Vagina (tissue), 2 donors: ENCODE measurements around the gene PDLIM4. TPM values are rescaled to one million over a fixed set of nuclear protein-coding genes. Genes with fewer than 3 reads are reported as not detected.

Experiments
- DNase-seq, 2 donors: peaks; one replicate each; pipeline ENCODE4 v3.0.0-alpha.2; 2017; ENCODE audit errors: extremely low spot score in 2 of 2
- H3K27ac ChIP-seq: fragments of 200-600 bp; sonication (generic); one replicate; pipeline ENCODE4 v1.5.1; 2019
- H3K27me3 ChIP-seq: fragments of 200-600 bp; sonication (generic); one replicate; pipeline ENCODE4 v1.5.1; 2019
- H3K36me3 ChIP-seq, 2 donors: fragments of 200-600 bp; sonication (generic); one replicate each; pipeline ENCODE4 v1.5.1; 2017 to 2019
- H3K4me1 ChIP-seq: fragments of 200-600 bp; sonication (generic); one replicate; pipeline ENCODE4 v1.5.1; 2019
- H3K4me3 ChIP-seq, 2 donors: fragments of 200-600 bp; sonication (generic); 1 replicate in 1 of 2; 2 replicates in 1 of 2; pipeline ENCODE4 v1.5.1; 2016 to 2019
- H3K9me3 ChIP-seq: fragments of 200-600 bp; sonication (generic); one replicate; pipeline ENCODE4 v1.5.1; 2019
- CTCF ChIP-seq, 3 experiments: fragments of 450-650 bp in 2 of 3; fragments of 200-600 bp in 1 of 3; sonication (generic) in 1 of 3; IDR thresholded peaks; one replicate each; pipeline ENCODE4 v1.5.1; 2017 to 2019; ENCODE audit warnings: antibody characterized with exemption in 3 of 3, mild to moderate bottlenecking in 2 of 3, moderate library complexity in 2 of 3
- POLR2A ChIP-seq, 2 donors: fragments of 450-650 bp; IDR thresholded peaks; one replicate each; pipeline ENCODE4 v1.6.1; 2017; ENCODE audit warnings: antibody characterized with exemption in 2 of 2, mild to moderate bottlenecking in 2 of 2, moderate library complexity in 2 of 2
- POLR2AphosphoS5 ChIP-seq, 2 donors: sonication (generic); formaldehyde crosslinking; IDR thresholded peaks; one replicate each; pipeline ENCODE4 v1.9.0; 2017; ENCODE audit warnings: antibody characterized with exemption in 2 of 2, mild to moderate bottlenecking in 2 of 2, low read depth in 1 of 2; ENCODE audit not compliant: insufficient read depth in 1 of 2
- intact Hi-C: fragments of 100-400 bp; cut with DNase I; formaldehyde crosslinking; loops from one replicate; pipeline ENCODE4 v1.15.1; 2023
- total RNA-seq: library from RNA; depleted of rRNA; stranded (reverse); fragments of >200 nt; gene quantifications from one replicate; pipeline ENCODE4 v1.2.3, GENCODE V29; 2016

PDLIM4 gene
- total RNA-seq, 1 donor from 2014 or later: 76.4 TPM

DNA sequence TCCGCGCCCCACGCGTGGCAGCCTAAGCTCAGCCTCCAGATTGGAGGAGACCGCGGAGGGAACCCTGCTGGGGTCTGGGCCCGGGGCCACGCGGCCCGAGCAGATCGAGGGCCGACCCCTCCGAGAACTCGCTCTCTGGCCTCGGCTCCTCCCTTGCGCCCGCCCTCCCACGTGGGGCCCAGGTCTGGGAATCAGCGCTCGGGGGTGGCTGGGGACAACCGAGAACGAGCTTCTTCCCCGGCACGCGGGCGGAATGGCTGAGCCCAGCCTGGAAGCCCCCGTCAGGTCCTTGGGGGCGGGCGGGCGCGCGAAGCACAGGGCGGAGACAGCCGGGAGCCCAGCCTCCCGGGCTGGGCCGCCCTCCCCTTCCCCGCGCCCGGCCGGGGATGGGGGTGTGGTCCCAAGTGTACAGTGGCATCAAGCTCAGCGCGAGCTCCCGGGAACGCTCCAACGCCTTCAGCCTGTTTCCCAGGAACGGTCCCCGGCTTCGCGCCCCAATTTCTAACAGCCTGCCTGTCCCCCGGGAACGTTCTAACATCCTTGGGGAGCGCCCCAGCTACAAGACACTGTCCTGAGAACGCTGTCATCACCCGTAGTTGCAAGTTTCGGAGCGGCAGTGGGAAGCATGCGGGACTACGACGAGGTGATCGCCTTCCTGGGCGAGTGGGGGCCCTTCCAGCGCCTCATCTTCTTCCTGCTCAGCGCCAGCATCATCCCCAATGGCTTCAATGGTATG, 36.7 kb downstream of the PDLIM4 start, which contains the start of gene SLC22A4:
TSS of gene SLC22A4 (plus strand) at position 403 of the 736 bp plus-strand sequence. CDS start at position 626, 223 bp downstream.
- peak within 1 kb of the TSS; percentile 61 to 80 for H3K4me3 ChIP-seq
- TF ChIP-seq CTCF (IDR thresholded peaks at IDR 0.05) (peak in 1 of 3 experiments; percentile 2), POLR2A (IDR thresholded peaks at IDR 0.05) (peak in 1 of 2 donors; percentile 83), POLR2AphosphoS5 (IDR thresholded peaks at IDR 0.05; ENCODE audit: insufficient read depth in 1 of 2, low read depth in 1 of 2) (peak; percentile 10 to 97)
- peak within 1 kb of the TSS; percentile 94 for H3K27ac ChIP-seq
- intact Hi-C loops: loop anchor here (2.0 to 10.0 kb wide), 3 partner anchors 33 to 71 kb away; partner anchors contain the start of genes P4HA2 and SLC22A5
- H3K9me3 ChIP-seq: no peaks in the 10 kb centered on the region
- H3K27me3 ChIP-seq: no peaks in the 10 kb centered on the region
- peak in 1 of 2 donors; percentile 95 for DNase-seq
- H3K4me1 ChIP-seq: peaks cover 15% of the 10 kb centered on the region
- no peaks in the 10 kb centered on the region for H3K36me3 ChIP-seq

DNA sequence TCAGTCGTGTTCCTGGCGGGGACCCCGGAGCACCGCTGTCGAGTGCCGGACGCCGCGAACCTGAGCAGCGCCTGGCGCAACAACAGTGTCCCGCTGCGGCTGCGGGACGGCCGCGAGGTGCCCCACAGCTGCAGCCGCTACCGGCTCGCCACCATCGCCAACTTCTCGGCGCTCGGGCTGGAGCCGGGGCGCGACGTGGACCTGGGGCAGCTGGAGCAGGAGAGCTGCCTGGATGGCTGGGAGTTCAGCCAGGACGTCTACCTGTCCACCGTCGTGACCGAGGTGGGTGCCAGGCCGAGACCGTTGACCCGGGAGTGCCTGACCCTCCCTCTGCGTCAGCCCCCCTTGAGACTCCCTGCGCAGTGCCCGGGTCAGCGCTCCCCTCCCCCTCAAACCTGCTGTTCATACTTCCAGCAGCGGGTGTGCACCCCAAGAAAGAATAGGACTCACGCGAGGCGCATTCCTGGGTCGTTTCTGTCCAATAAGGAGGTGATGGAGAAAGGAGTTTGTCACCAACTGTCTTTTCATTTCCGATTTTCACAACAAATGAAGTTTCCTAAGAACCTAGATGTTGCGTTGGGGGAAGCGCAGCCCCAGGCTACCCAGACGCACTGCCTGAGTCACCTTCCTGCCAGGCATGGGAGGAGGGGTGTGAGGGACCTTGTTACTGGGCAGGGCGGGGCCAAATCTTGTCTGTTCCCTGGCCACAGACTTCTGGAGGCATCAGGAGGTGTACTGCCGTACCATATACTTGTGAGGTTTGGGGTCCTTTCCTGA, 37.4 kb downstream of the PDLIM4 start:
- DNase-seq: peak; percentile 72 to 91
- intact Hi-C loops: loop anchor here (2.0 to 10.0 kb wide), 3 partner anchors 34 to 70 kb away; partner anchors contain the start of genes P4HA2 and SLC22A5
- Histone ChIP-seq H3K9me3 (no peaks in the 10 kb centered on the region), H3K27me3 (no peaks in the 10 kb centered on the region), H3K27ac (peak overlapping the region; percentile 94), H3K4me1 (peaks cover 15% of the 10 kb centered on the region), H3K4me3 (peak overlapping the region; percentile 61 to 80), H3K36me3 (no peaks in the 10 kb centered on the region)
- TF ChIP-seq CTCF (IDR thresholded peaks at IDR 0.05) (no peak), POLR2AphosphoS5 (IDR thresholded peaks at IDR 0.05; ENCODE audit: insufficient read depth in 1 of 2, low read depth in 1 of 2) (peak in 1 of 2 donors; percentile 33), POLR2A (IDR thresholded peaks at IDR 0.05) (no peak)

DNA sequence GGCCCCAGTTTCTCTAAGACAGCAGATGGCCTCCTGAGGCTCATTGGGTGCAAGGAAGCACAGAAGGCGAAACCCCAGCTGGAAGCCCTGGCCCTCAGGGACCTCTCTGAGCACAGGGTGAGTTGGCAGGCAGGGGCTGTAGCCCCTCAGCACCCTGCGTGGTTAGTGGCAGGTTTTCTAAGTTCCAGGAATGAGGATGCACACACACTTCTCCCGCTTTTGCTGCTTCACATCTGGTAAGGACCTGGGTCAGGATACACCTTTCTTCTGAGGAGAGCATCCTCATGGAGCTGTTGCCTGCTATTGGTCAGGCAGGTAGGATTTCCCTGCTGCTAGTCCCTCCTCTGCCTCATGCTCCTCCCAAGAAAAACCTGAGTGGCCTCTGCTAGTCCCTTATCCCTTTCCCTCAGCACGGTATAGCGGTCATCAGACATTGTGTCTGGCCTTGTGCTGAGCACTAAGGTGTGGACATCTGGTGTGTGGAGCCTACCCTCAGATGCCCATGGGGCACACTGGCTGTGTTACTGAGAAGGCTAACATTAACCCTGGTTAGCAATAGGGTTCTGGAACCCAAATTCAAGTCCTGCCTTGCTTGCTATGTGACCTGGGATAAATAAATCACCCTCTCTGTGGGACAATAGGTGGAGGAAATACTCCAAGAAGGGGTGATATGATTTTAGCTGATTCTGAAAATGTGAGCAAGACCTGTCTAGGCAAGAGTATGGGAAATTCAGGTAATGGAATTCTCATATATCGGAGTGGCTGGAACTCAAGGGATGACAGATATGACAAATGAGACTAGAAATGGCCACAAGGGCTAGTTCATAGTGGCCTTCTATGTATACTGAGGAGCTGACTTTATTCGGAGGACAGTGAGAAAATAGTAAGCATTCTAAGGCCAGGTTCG, 38.3 kb downstream of the PDLIM4 start:
- H3K27ac ChIP-seq: no peak overlapping the region
- peak in 1 of 2 donors; percentile 91 for DNase-seq
- H3K4me1 ChIP-seq: peaks cover 15% of the 10 kb centered on the region
- no peak for TF ChIP-seq CTCF (IDR thresholded peaks at IDR 0.05)
- TF ChIP-seq POLR2AphosphoS5 (IDR thresholded peaks at IDR 0.05; ENCODE audit: insufficient read depth in 1 of 2, low read depth in 1 of 2): no peak
- no peak for TF ChIP-seq POLR2A (IDR thresholded peaks at IDR 0.05)
- H3K4me3 ChIP-seq: no peak overlapping the region
- no peaks in the 10 kb centered on the region for H3K27me3 ChIP-seq
- H3K36me3 ChIP-seq: no peaks in the 10 kb centered on the region
- intact Hi-C loops: loop anchor here (2.0 to 10.0 kb wide), 3 partner anchors 35 to 71 kb away; partner anchors contain the start of genes P4HA2 and SLC22A5
- no peaks in the 10 kb centered on the region for H3K9me3 ChIP-seq

DNA sequence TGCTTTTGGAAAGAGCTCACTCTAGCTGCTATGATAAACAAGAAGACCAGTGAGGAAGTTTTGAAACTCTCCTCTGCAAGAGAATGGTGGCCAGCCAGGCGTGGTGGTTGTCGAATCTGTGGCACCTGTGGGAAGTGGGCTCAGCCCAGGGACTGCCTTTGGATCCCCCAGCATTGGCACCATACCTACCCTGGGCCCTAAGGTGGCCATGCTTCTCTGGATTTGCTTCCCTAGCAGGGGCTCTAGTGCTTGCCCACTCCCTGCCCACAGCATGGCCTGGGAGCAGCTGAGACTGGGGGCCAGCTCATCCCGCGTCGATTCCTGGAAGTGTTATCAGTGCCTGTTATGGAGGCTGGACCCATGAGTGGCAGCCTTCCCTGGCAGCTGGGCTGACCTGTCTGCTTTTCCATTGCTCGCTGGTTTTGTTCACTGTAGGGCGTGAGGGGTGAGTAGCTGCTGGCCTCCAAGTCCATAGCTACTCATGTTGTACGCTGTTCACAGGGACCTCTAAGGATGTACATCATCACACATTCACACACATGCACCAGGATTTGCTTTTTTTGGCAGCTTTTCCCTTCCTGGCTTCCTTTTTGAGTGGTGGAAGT, 39.0 kb downstream of the PDLIM4 start:
- TF ChIP-seq POLR2AphosphoS5 (IDR thresholded peaks at IDR 0.05; ENCODE audit: insufficient read depth in 1 of 2, low read depth in 1 of 2) (no peak), POLR2A (IDR thresholded peaks at IDR 0.05) (no peak), CTCF (IDR thresholded peaks at IDR 0.05) (no peak)
- Histone ChIP-seq H3K27me3 (no peaks in the 10 kb centered on the region), H3K4me1 (peaks cover 15% of the 10 kb centered on the region), H3K9me3 (no peaks in the 10 kb centered on the region), H3K36me3 (no peaks in the 10 kb centered on the region), H3K4me3 (no peak overlapping the region), H3K27ac (no peak overlapping the region)
- peak in 1 of 2 donors; percentile 84 for DNase-seq
- intact Hi-C loops: loop anchor here (10.0 kb wide), 2 partner anchors 68 to 72 kb away; partner anchors contain the start of genes P4HA2 and SLC22A5
